ENCODE results near the gene NPTN. TPM values are rescaled to one million over a fixed set of nuclear protein-coding genes. Genes with fewer than 3 reads are reported as not detected.
"Not testable (repeated sequence)": the region's sequence is repeated elsewhere in the genome, so short reads cannot be mapped to it uniquely, and the experiment has no call there.

NPTN gene
- total and polyA plus RNA-seq, 2 donors from 2014 or later: 100 to 130 TPM

GRCh38 chr15:73578026-73578425, 55.2 kb downstream of the NPTN start:
- Histone ChIP-seq H3K4me1 (ENCODE audit: control insufficient read depth in 2 of 3, insufficient read depth in 2 of 3, low read depth in 1 of 3, low read length in 3 of 3) (peaks cover 0 to 5% (median 0%) of the 10 kb centered on the region in 3 donors), H3K27me3 (ENCODE audit: control insufficient read depth, insufficient read depth, low read length) (no peaks in the 10 kb centered on the region), H3K4me3 (ENCODE audit: low read length in 3 of 3) (no peak overlapping the region), H3K9me3 (ENCODE audit: control insufficient read depth in 2 of 3, insufficient read depth in 1 of 3, low read length in 3 of 3) (no peaks in the 10 kb centered on the region), H3K36me3 (ENCODE audit: control insufficient read depth in 2 of 3, insufficient read depth in 3 of 3, low read length in 3 of 3) (peaks cover 2 to 22% (median 17%) of the 10 kb centered on the region in 3 donors), H3K9ac (ENCODE audit: low read length in 3 of 3) (no peak overlapping the region), H3K27ac (ENCODE audit: low read depth in 2 of 2, low read length in 2 of 2) (no peak overlapping the region)
- FAIRE-seq (no peak), DNase-seq (no peak)
- intact Hi-C loops (cut with DNase I): no loop called here
- TF ChIP-seq CTCF (IDR thresholded peaks at IDR 0.05; ENCODE audit: borderline replicate concordance, extremely low read depth, insufficient read depth): no peak

GRCh38 chr15:73577593-73577992, 55.6 kb downstream of the NPTN start:
- intact Hi-C loops (cut with DNase I); H3K9me3 ChIP-seq (ENCODE audit: control insufficient read depth in 2 of 3, insufficient read depth in 1 of 3, low read length in 3 of 3); H3K4me3 ChIP-seq (ENCODE audit: low read length in 3 of 3); H3K9ac ChIP-seq (ENCODE audit: low read length in 3 of 3); H3K4me1 ChIP-seq (ENCODE audit: control insufficient read depth in 2 of 3, insufficient read depth in 2 of 3, low read depth in 1 of 3, low read length in 3 of 3); H3K27me3 ChIP-seq (ENCODE audit: control insufficient read depth, insufficient read depth, low read length); DNase-seq; H3K27ac ChIP-seq (ENCODE audit: low read depth in 2 of 2, low read length in 2 of 2); FAIRE-seq: not testable (repeated sequence)
- peaks cover 0 to 26% (median 16%) of the 10 kb centered on the region in 3 donors for H3K36me3 ChIP-seq (ENCODE audit: control insufficient read depth in 2 of 3, insufficient read depth in 3 of 3, low read length in 3 of 3)

GRCh38 chr15:73575636-73576247, 57.4 kb downstream of the NPTN start:
- Histone ChIP-seq H3K27ac (ENCODE audit: low read depth in 2 of 2, low read length in 2 of 2) (no peak overlapping the region), H3K9ac (ENCODE audit: low read length in 3 of 3) (no peak overlapping the region), H3K4me1 (ENCODE audit: control insufficient read depth in 2 of 3, insufficient read depth in 2 of 3, low read depth in 1 of 3, low read length in 3 of 3) (peaks cover 3 to 7% (median 5%) of the 10 kb centered on the region in 3 donors), H3K27me3 (ENCODE audit: control insufficient read depth, insufficient read depth, low read length) (no peaks in the 10 kb centered on the region), H3K9me3 (ENCODE audit: control insufficient read depth in 2 of 3, insufficient read depth in 1 of 3, low read length in 3 of 3) (no peaks in the 10 kb centered on the region), H3K4me3 (ENCODE audit: low read length in 3 of 3) (no peak overlapping the region), H3K36me3 (ENCODE audit: control insufficient read depth in 2 of 3, insufficient read depth in 3 of 3, low read length in 3 of 3) (peaks cover 0 to 28% (median 11%) of the 10 kb centered on the region in 3 donors)
- intact Hi-C loops (cut with DNase I): no loop called here
- FAIRE-seq: no peak
- TF ChIP-seq CTCF (IDR thresholded peaks at IDR 0.05; ENCODE audit: borderline replicate concordance, extremely low read depth, insufficient read depth): no peak
- DNase-seq: no peak

- intact Hi-C loops (cut with DNase I): no loop called here
- Histone ChIP-seq H3K4me3 (ENCODE audit: low read length in 3 of 3) (no peak overlapping the region), H3K9me3 (ENCODE audit: control insufficient read depth in 2 of 3, insufficient read depth in 1 of 3, low read length in 3 of 3) (no peaks in the 10 kb centered on the region), H3K27me3 (ENCODE audit: control insufficient read depth, insufficient read depth, low read length) (no peaks in the 10 kb centered on the region), H3K36me3 (ENCODE audit: control insufficient read depth in 2 of 3, insufficient read depth in 3 of 3, low read length in 3 of 3) (peaks cover 10 to 45% (median 12%) of the 10 kb centered on the region in 3 donors), H3K9ac (ENCODE audit: low read length in 3 of 3) (no peak overlapping the region), H3K4me1 (ENCODE audit: control insufficient read depth in 2 of 3, insufficient read depth in 2 of 3, low read depth in 1 of 3, low read length in 3 of 3) (peaks cover 3 to 9% (median 7%) of the 10 kb centered on the region in 3 donors), H3K27ac (ENCODE audit: low read depth in 2 of 2, low read length in 2 of 2) (no peak overlapping the region)
- FAIRE-seq: no peak
- TF ChIP-seq CTCF (IDR thresholded peaks at IDR 0.05; ENCODE audit: borderline replicate concordance, extremely low read depth, insufficient read depth): no peak
- peak in 2 of 5 donors; percentile 20 to 48 for DNase-seq
Measured at GRCh38 chr15:73573572-73573971, 59.6 kb downstream of the NPTN start.
